ENCODE results near the gene EPHA4. TPM values are rescaled to one million over a fixed set of nuclear protein-coding genes. Genes with fewer than 3 reads are reported as not detected.

Gene EPHA4
- total RNA-seq, 1 donor from 2014 or later: 24.1 TPM

DNA sequence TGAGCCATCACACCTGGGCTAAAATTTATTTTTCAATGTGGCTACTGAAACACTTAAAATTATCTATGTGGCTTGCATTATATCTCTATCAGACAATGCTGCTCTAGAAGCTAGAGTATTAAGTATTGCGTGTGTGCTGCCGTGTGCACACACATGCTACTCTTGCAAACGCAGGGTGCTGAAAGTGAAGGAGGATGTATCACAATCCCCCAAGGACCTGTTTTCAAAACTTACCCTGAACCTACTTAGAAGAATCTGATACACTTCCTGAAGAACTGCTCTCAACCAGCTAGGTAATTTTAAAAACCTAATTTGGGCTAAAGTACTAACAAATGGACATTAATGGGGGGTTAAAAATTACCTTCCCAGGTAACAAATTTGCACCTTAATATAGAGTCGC is 66.5 kb downstream of the EPHA4 start:
- H3K27me3 ChIP-seq: no peaks in the 10 kb centered on the region
- no peak overlapping the region for H3K27ac ChIP-seq
- H3K9me3 ChIP-seq: no peaks in the 10 kb centered on the region
- TF ChIP-seq POLR2A (IDR thresholded peaks at IDR 0.05) (no peak), POLR2AphosphoS5 (IDR thresholded peaks at IDR 0.05; ENCODE audit: insufficient read depth in 1 of 2, low read depth in 1 of 2) (no peak)
- TF ChIP-seq, protein P1, sequence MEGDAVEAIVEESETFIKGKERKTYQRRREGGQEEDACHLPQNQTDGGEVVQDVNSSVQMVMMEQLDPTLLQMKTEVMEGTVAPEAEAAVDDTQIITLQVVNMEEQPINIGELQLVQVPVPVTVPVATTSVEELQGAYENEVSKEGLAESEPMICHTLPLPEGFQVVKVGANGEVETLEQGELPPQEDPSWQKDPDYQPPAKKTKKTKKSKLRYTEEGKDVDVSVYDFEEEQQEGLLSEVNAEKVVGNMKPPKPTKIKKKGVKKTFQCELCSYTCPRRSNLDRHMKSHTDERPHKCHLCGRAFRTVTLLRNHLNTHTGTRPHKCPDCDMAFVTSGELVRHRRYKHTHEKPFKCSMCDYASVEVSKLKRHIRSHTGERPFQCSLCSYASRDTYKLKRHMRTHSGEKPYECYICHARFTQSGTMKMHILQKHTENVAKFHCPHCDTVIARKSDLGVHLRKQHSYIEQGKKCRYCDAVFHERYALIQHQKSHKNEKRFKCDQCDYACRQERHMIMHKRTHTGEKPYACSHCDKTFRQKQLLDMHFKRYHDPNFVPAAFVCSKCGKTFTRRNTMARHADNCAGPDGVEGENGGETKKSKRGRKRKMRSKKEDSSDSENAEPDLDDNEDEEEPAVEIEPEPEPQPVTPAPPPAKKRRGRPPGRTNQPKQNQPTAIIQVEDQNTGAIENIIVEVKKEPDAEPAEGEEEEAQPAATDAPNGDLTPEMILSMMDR (IDR thresholded peaks at IDR 0.05): no peak
- DNase-seq (ENCODE audit: extremely low spot score in 2 of 2): no peak
- no peaks in the 10 kb centered on the region for H3K36me3 ChIP-seq
- intact Hi-C loops (cut with DNase I): loop anchor here (5.0 kb wide), 1 partner anchor 573 kb away; no protein-coding TSS in a partner anchor
- peaks cover 11% of the 10 kb centered on the region for H3K4me1 ChIP-seq
- H3K4me3 ChIP-seq: no peak overlapping the region

DNA sequence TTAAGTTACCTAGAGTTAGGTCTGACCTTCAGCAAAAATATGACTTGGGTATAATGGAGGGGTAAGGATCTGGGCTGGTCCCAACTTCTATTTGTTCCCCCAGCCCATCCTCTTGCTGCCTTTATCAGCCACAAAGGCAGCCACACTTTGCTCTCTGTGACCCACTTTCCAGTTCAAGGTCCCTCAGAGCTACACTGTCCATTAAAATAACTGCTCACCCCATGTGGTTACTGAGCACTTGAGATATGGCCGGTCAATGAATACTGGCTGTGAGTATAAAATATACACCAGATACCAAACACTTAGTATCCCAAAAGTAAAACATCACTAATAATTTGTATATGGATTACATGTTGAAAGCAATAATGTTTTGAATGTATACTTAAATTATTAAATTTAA is 67.2 kb downstream of the EPHA4 start:
- intact Hi-C loops (cut with DNase I): loop anchor here (5.0 kb wide), 1 partner anchor 573 kb away; no protein-coding TSS in a partner anchor
- TF ChIP-seq POLR2AphosphoS5 (IDR thresholded peaks at IDR 0.05; ENCODE audit: insufficient read depth in 1 of 2, low read depth in 1 of 2): no peak
- TF ChIP-seq, protein P1 (IDR thresholded peaks at IDR 0.05): no peak
- TF ChIP-seq POLR2A (IDR thresholded peaks at IDR 0.05): no peak

DNA sequence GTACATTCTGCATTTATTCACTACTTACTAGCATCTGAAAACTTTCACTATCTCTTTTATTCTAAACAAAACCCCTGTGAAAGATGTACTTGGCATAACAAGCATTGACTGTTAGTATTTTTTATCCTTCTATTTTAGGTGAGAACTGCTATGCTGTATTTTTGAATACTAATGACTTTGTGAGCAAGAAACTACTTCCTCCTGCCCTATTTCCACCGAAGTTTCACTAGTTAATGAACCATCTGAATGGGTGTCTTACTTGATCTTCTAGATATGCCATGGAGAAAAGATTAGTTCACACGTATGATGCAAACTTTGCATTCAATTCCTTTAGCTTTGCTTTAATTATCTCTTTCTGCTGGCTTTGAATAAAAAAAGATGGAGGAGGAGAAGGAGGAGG is 68.1 kb downstream of the EPHA4 start:
- TF ChIP-seq POLR2A (IDR thresholded peaks at IDR 0.05) (no peak), POLR2AphosphoS5 (IDR thresholded peaks at IDR 0.05; ENCODE audit: insufficient read depth in 1 of 2, low read depth in 1 of 2) (no peak)
- TF ChIP-seq, protein P1 (IDR thresholded peaks at IDR 0.05): no peak
- Histone ChIP-seq H3K36me3 (no peaks in the 10 kb centered on the region), H3K4me3 (no peak overlapping the region), H3K9me3 (no peaks in the 10 kb centered on the region), H3K27me3 (no peaks in the 10 kb centered on the region), H3K27ac (no peak overlapping the region), H3K4me1 (peaks cover 11% of the 10 kb centered on the region)
- DNase-seq (ENCODE audit: extremely low spot score in 2 of 2): no peak
- intact Hi-C loops (cut with DNase I): no loop called here

More for the DNA sequence above, 67.2 kb downstream of the EPHA4 start:
- Histone ChIP-seq H3K4me1 (peaks cover 11% of the 10 kb centered on the region), H3K36me3 (no peaks in the 10 kb centered on the region), H3K9me3 (no peaks in the 10 kb centered on the region), H3K4me3 (no peak overlapping the region), H3K27ac (no peak overlapping the region), H3K27me3 (no peaks in the 10 kb centered on the region)
- no peak for DNase-seq (ENCODE audit: extremely low spot score in 2 of 2)

DNA sequence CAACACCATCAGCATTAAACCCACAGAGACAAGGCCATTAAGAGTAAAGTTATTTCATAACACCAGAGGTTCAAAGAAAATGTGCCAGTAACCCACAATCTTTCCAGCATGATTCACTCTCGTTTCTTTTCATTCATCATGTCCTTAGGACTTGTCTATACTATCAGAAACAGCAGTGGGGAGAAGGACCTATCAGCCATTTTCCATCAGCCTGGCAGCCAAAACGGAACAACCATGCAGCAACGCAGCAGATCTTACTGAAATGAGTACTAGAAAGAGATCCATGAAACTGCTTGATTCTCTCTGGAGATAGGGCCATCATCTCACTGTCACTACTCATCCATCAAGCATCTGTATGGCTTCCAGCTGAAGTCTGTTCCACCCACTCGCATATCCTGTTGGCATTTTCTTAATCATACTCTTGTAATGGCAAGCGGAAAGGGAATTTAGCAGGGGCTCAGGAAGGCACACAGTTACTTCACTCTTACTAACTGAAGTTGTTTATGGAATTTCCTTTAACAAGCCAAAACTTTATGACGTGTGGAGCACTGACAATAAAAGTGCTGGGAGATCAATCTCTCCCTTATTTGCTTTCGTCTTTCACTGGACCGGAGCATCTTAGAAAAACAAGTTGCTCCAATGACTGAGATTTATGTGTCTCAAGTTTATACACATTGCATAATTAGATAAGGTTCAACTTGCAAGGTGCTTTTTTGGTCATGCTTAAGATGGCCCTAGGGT is 69.7 kb downstream of the EPHA4 start:
- Histone ChIP-seq H3K27me3 (no peaks in the 10 kb centered on the region), H3K36me3 (no peaks in the 10 kb centered on the region), H3K4me3 (no peak overlapping the region), H3K4me1 (peaks cover 11% of the 10 kb centered on the region), H3K9me3 (no peaks in the 10 kb centered on the region), H3K27ac (no peak overlapping the region)
- no peak for DNase-seq (ENCODE audit: extremely low spot score in 2 of 2)
- no peak for TF ChIP-seq POLR2A (IDR thresholded peaks at IDR 0.05)
- no peak for TF ChIP-seq POLR2AphosphoS5 (IDR thresholded peaks at IDR 0.05; ENCODE audit: insufficient read depth in 1 of 2, low read depth in 1 of 2)
- TF ChIP-seq, protein P1 (IDR thresholded peaks at IDR 0.05): no peak
- intact Hi-C loops (cut with DNase I): no loop called here

DNA sequence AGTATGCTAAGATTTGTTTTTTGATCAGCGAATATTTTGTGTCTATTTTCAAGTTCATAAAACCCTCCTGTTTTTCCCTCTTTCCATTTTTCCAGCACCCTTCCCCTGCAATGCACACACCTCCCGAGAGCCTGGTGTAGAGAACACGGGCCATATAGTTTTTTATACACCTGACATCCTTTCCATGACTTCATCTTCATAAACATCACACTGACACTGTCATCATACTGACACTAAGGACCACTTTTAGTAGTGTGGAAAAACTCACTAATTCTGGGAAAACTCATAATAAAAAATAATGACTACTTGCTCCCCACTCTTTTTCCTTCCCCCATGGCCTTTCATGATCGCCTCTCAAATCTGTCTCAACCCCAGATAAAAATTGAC is 70.2 kb downstream of the EPHA4 start:
- no peaks in the 10 kb centered on the region for H3K9me3 ChIP-seq
- H3K27me3 ChIP-seq: no peaks in the 10 kb centered on the region
- intact Hi-C loops (cut with DNase I): no loop called here
- TF ChIP-seq, protein P1 (IDR thresholded peaks at IDR 0.05): no peak
- no peak for DNase-seq (ENCODE audit: extremely low spot score in 2 of 2)
- no peaks in the 10 kb centered on the region for H3K36me3 ChIP-seq
- H3K4me1 ChIP-seq: peaks cover 11% of the 10 kb centered on the region
- no peak overlapping the region for H3K27ac ChIP-seq
- H3K4me3 ChIP-seq: no peak overlapping the region

Measured in vagina (tissue), 2 donors.